Occipital lobe (tissue), 3 donors: Measurements from ENCODE around the gene HRH2. TPM values are rescaled to one million over a fixed set of nuclear protein-coding genes. Genes with fewer than 3 reads are reported as not detected.
A peak's percentile ranks its signal among the peaks of the same experiment; 100 is the strongest.
"Not testable (repeated sequence)": the region's sequence is repeated elsewhere in the genome, so short reads cannot be mapped to it uniquely, and the experiment has no call there.

ENCODE experiments used
- DNase-seq: peaks from one replicate; lab custom pipeline; 2025; lab: John Stamatoyannopoulos, UW
- small RNA-seq: library from RNA; depleted of rRNA; stranded (forward); fragments of <200 nt; gene quantifications from one replicate; pipeline ENCODE3, GENCODE V24; 2014
- total RNA-seq: library from RNA; depleted of rRNA; stranded (reverse); fragments of >200 nt; gene quantifications from one replicate; pipeline ENCODE4 v1.2.3, GENCODE V29; 2014

The HRH2 gene
- total RNA-seq, 1 donor from 2014 or later, result 6.9 TPM

GRCh38 chr5:175738126-175738525 lies 80.3 kb downstream of the HRH2 start:
- no peak for DNase-seq

GRCh38 chr5:175738602-175739133 lies 80.8 kb downstream of the HRH2 start:
- no peak for DNase-seq

GRCh38 chr5:175740014-175740413 lies 82.1 kb downstream of the HRH2 start:
- DNase-seq, result no peak

- DNase-seq, result no peak
These were observed 83.7 kb downstream of the HRH2 start for GRCh38 chr5:175741556-175741955.

- DNase-seq, result no peak
These were observed 84.6 kb downstream of the HRH2 start for GRCh38 chr5:175742290-175742994.

GRCh38 chr5:175743676-175744210 lies 85.9 kb downstream of the HRH2 start:
- no peak for DNase-seq

GRCh38 chr5:175745210-175745609 lies 87.3 kb downstream of the HRH2 start:
- no peak for DNase-seq

- DNase-seq, result peak; percentile 21
These were observed 89.0 kb downstream of the HRH2 start for GRCh38 chr5:175746851-175747250.

- DNase-seq, result no peak
These were observed 89.7 kb downstream of the HRH2 start for GRCh38 chr5:175747539-175748060.

- no peak for DNase-seq
These were observed 90.8 kb downstream of the HRH2 start for GRCh38 chr5:175748650-175749049.

GRCh38 chr5:175749591-175749990 lies 91.7 kb downstream of the HRH2 start:
- DNase-seq, result no peak

- no peak for DNase-seq
These were observed 92.7 kb downstream of the HRH2 start for GRCh38 chr5:175750511-175750931.

- DNase-seq, result no peak
These were observed 93.5 kb downstream of the HRH2 start for GRCh38 chr5:175751369-175751768.

GRCh38 chr5:175752826-175753535 lies 95.1 kb downstream of the HRH2 start:
- no peak for DNase-seq

- DNase-seq, result no peak
These were observed 95.9 kb downstream of the HRH2 start for GRCh38 chr5:175753536-175754402.

GRCh38 chr5:175759991-175760390 lies 102.1 kb downstream of the HRH2 start:
- not testable (repeated sequence) for DNase-seq

Small RNA genes within 50 kb of the gene (small RNA-seq; reads per million reads assigned to genes)
- gene RN7SKP148 (0.09 reads per million), gene RNU6-226P (not detected)

Other genes starting within 250 kb of the HRH2 start
- 6.1 TPM for gene DRD1, start 213.9 kb upstream of the HRH2 start, total RNA-seq
- gene SFXN1, start 179.5 kb upstream of the HRH2 start, total RNA-seq, result 72.5 TPM
- gene CPLX2, start 213.5 kb downstream of the HRH2 start, total RNA-seq, result 76.3 TPM